NT2/D1 (cell line): ENCODE measurements around the gene CADM4.
"Not testable (repeated sequence)": the region's sequence is repeated elsewhere in the genome, so short reads cannot be mapped to it uniquely, and the experiment has no call there.

Source experiments
- DNase-seq: peaks from one replicate; pipeline ENCODE4 v3.0.0-alpha.2; 2011; ENCODE audit warnings: low read depth, low spot score
- H3K27me3 ChIP-seq: 2 replicates; pipeline ENCODE4 v1.6.0; 2011; ENCODE audit warnings: mild to moderate bottlenecking; ENCODE audit not compliant: insufficient read length, insufficient read depth
- H3K36me3 ChIP-seq: 2 replicates; pipeline ENCODE4 v1.6.1; 2011; ENCODE audit warnings: mild to moderate bottlenecking, low read length, mixed read lengths; ENCODE audit not compliant: insufficient read depth, insufficient read length
- H3K4me1 ChIP-seq: 2 replicates; pipeline ENCODE4 v1.5.1; 2011; ENCODE audit not compliant: insufficient read depth, insufficient read length
- H3K4me3 ChIP-seq: 2 replicates; pipeline ENCODE4 v1.5.1; 2011; ENCODE audit warnings: low read depth; ENCODE audit not compliant: insufficient read length
- H3K9ac ChIP-seq: 2 replicates; pipeline ENCODE4 v1.6.0; 2011; ENCODE audit warnings: low read depth; ENCODE audit not compliant: insufficient read length
- H3K9me3 ChIP-seq: 2 replicates; pipeline ENCODE4 v1.5.1; 2011; ENCODE audit warnings: mild to moderate bottlenecking, low read length; ENCODE audit not compliant: insufficient read depth
- SUZ12 ChIP-seq: IDR thresholded peaks from 2 replicates; pipeline ENCODE4 v1.6.1; 2011; ENCODE audit not compliant: insufficient read length, insufficient read depth; ENCODE audit errors: extremely low read depth
- YY1 ChIP-seq: IDR thresholded peaks from 2 replicates; pipeline ENCODE4 v1.6.1; 2011; ENCODE audit not compliant: insufficient read length, insufficient read depth
- ZNF274 ChIP-seq: IDR thresholded peaks from 2 replicates; pipeline ENCODE4 v1.6.1; 2011; ENCODE audit warnings: mild to moderate bottlenecking, low read depth, low read length

Gene CADM4

DNA sequence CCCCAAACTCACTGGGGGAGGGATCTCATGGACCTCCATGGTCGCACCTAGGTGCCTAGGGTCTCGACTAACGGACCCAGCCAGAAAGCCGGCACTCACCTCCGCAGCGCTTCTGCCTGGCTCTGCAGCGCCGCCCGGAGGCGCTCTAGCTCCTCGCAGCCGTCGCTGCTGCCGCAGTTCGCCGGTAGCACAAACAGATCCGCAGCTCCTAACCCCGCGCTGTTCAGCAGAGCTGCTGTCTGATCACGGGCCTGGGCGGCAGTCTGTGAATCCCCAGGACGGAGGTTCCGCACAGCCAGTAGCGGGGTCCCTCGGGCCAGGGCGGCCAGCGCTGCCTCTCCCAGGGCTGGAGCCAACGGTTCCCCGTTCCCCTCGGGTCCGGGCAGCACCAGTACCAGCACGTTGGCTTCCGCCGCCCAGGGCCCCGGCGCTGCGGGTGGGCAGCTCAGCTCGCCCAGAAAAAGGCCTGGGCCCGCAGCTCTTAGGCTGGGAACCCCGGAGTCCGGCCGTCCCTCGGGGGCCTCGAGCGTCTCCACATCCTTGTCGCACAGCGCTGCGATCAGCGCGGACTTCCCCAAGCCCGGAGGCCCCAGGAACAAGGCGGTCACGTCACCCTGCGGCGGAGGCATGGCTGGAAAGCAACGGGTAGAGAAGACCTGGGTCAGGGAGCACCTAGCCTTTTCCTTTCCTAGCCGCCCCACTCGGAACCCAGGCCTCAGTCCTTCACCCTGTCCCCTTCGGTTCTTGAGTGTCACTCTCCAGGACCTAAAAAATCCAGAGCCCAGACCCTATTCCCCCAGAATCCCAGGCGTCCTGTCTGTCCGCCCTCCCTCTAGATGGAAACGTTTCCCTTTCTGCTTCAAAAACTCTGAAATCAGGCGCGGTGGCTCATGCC lies 44.7 kb downstream of the CADM4 start:
- DNase-seq: peak; percentile 52
- H3K27me3 ChIP-seq: no peaks in the 10 kb centered on the region
- peak overlapping the region; percentile 69 for H3K4me3 ChIP-seq
- TF ChIP-seq YY1: no peak
- TF ChIP-seq ZNF274: no peak
- no peak for TF ChIP-seq SUZ12
- H3K36me3 ChIP-seq: peaks cover 62% of the 10 kb centered on the region
- peak overlapping the region; percentile 88 for H3K9ac ChIP-seq
- H3K4me1 ChIP-seq: peaks cover 5% of the 10 kb centered on the region
- no peaks in the 10 kb centered on the region for H3K9me3 ChIP-seq

GRCh38 chr19:43594081-43594697 lies 45.5 kb downstream of the CADM4 start:
- no peak for DNase-seq
- Histone ChIP-seq H3K9me3 (no peaks in the 10 kb centered on the region), H3K4me1 (peaks cover 5% of the 10 kb centered on the region), H3K9ac (no peak overlapping the region), H3K36me3 (peaks cover 55% of the 10 kb centered on the region), H3K27me3 (no peaks in the 10 kb centered on the region), H3K4me3 (no peak overlapping the region)
- TF ChIP-seq ZNF274: no peak
- no peak for TF ChIP-seq SUZ12
- no peak for TF ChIP-seq YY1

GRCh38 chr19:43592800-43593350 lies 46.8 kb downstream of the CADM4 start:
- DNase-seq: no peak
- H3K4me1 ChIP-seq: peaks cover 5% of the 10 kb centered on the region
- no peaks in the 10 kb centered on the region for H3K9me3 ChIP-seq
- H3K36me3 ChIP-seq: peaks cover 48% of the 10 kb centered on the region
- no peak overlapping the region for H3K9ac ChIP-seq
- TF ChIP-seq SUZ12 (no peak), ZNF274 (no peak), YY1 (no peak)
- H3K27me3 ChIP-seq: no peaks in the 10 kb centered on the region
- H3K4me3 ChIP-seq: no peak overlapping the region

GRCh38 chr19:43591904-43592772 lies 47.5 kb downstream of the CADM4 start:
- TF ChIP-seq YY1 (no peak), ZNF274 (no peak), SUZ12 (no peak)
- no peak overlapping the region for H3K9ac ChIP-seq
- no peak for DNase-seq
- peaks cover 5% of the 10 kb centered on the region for H3K4me1 ChIP-seq
- no peak overlapping the region for H3K4me3 ChIP-seq
- no peaks in the 10 kb centered on the region for H3K9me3 ChIP-seq
- H3K36me3 ChIP-seq: peaks cover 49% of the 10 kb centered on the region
- H3K27me3 ChIP-seq: no peaks in the 10 kb centered on the region

GRCh38 chr19:43589678-43590077 lies 50.0 kb downstream of the CADM4 start:
- H3K4me1 ChIP-seq: peaks cover 5% of the 10 kb centered on the region
- no peak overlapping the region for H3K4me3 ChIP-seq
- H3K36me3 ChIP-seq: peaks cover 62% of the 10 kb centered on the region
- no peak overlapping the region for H3K9ac ChIP-seq
- H3K9me3 ChIP-seq: no peaks in the 10 kb centered on the region
- DNase-seq: no peak
- no peaks in the 10 kb centered on the region for H3K27me3 ChIP-seq
- no peak for TF ChIP-seq YY1

DNA sequence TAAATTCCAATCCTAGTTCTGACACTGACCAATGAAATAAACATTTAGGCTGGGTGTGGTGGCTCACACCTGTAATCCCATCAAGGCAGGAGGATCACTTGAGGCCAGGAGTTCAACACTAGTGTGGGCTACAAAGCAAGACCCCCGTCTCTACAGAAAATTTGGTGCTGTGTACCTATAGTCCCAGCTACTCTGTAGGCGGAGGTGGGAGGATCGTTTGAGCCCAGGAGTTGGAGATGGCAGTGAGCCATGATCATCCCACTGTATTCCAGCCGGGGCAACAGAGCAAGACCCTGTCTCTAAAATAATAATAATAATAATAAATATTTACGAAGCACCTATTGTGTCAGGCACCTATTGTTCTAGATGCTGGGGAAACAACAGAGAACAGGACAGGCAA lies 50.4 kb downstream of the CADM4 start:
- H3K36me3 ChIP-seq: peaks cover 61% of the 10 kb centered on the region
- no peak overlapping the region for H3K4me3 ChIP-seq
- H3K27me3 ChIP-seq: no peaks in the 10 kb centered on the region
- no peak for DNase-seq
- H3K9ac ChIP-seq: no peak overlapping the region
- peaks cover 5% of the 10 kb centered on the region for H3K4me1 ChIP-seq
- TF ChIP-seq ZNF274 (no peak), SUZ12 (no peak), YY1 (no peak)
- no peaks in the 10 kb centered on the region for H3K9me3 ChIP-seq

DNA sequence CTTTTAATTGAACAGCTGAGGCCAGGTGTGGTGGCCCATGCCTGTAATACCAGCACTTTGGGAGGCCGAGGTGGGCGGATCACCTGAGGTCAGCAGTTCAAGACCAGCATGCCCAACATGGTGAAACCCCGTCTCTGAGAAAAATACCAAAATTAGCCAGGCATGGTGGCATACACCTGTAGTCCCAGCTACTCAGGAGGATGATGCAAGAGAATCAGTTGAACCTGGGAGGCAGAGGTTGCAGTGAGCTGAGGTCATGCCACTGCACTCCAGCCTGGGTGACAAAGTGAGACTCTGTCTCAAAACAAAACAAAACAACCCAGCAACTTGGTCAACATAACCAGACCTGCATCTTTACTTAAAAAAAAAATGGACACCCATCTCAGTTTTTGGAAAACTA lies 52.6 kb downstream of the CADM4 start:
- H3K9me3 ChIP-seq, H3K9ac ChIP-seq, H3K4me3 ChIP-seq, H3K4me1 ChIP-seq, H3K27me3 ChIP-seq, DNase-seq: not testable (repeated sequence)
- peaks cover 38% of the 10 kb centered on the region for H3K36me3 ChIP-seq
